Fibroblast of pulmonary artery (primary cell): ENCODE results near the gene RASEF.

Experiments
- DNase-seq: peaks from one replicate; pipeline ENCODE4 v3.0.0-alpha.2; 2010; ENCODE audit warnings: low read depth
- H3K4me3 ChIP-seq: replicated peaks from 2 replicates; pipeline ENCODE4 v1.5.1; 2011; ENCODE audit warnings: low read depth, mild to moderate bottlenecking, control low read depth, low read length, moderate library complexity
- TF ChIP-seq, protein P1 (sequence below): IDR thresholded peaks from 2 replicates; pipeline ENCODE4 v1.5.1; 2011; ENCODE audit warnings: mild to moderate bottlenecking, control low read depth, low read length, inconsistent platforms; ENCODE audit errors: missing control alignments

RASEF gene

DNA sequence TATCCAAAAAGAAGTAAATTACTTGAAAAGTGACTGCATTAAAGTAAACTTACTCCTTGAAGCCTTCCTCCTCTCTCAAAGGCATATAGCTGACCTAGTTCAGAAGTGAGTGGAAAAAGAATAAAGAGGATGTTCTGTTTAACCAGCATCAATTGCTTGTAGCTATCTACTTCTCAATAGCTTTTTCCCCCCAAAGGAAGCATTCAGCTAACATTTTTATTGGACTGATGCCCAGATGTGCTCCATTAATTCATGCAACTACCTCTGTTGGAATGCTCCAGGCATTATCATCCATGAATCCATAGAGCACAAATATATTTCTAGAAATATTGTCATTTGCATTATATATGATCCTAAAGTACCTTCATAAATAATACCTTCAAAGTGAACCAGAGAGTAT is 132.8 kb downstream of the RASEF start:
- peak; percentile 7 for DNase-seq
- H3K4me3 ChIP-seq = no peak overlapping the region
- TF ChIP-seq, protein P1, sequence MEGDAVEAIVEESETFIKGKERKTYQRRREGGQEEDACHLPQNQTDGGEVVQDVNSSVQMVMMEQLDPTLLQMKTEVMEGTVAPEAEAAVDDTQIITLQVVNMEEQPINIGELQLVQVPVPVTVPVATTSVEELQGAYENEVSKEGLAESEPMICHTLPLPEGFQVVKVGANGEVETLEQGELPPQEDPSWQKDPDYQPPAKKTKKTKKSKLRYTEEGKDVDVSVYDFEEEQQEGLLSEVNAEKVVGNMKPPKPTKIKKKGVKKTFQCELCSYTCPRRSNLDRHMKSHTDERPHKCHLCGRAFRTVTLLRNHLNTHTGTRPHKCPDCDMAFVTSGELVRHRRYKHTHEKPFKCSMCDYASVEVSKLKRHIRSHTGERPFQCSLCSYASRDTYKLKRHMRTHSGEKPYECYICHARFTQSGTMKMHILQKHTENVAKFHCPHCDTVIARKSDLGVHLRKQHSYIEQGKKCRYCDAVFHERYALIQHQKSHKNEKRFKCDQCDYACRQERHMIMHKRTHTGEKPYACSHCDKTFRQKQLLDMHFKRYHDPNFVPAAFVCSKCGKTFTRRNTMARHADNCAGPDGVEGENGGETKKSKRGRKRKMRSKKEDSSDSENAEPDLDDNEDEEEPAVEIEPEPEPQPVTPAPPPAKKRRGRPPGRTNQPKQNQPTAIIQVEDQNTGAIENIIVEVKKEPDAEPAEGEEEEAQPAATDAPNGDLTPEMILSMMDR = no peak
